GM21825 (cell line): ENCODE measurements around the gene BTG4.

Experiments used
- ATAC-seq: cut with Tn5 transposase; IDR thresholded peaks from one replicate; pipeline ENCODE4 v1.9.1; 2021; ENCODE audit warnings: mild to moderate bottlenecking, moderate library complexity; ENCODE audit not compliant: unreplicated experiment

Gene BTG4

DNA sequence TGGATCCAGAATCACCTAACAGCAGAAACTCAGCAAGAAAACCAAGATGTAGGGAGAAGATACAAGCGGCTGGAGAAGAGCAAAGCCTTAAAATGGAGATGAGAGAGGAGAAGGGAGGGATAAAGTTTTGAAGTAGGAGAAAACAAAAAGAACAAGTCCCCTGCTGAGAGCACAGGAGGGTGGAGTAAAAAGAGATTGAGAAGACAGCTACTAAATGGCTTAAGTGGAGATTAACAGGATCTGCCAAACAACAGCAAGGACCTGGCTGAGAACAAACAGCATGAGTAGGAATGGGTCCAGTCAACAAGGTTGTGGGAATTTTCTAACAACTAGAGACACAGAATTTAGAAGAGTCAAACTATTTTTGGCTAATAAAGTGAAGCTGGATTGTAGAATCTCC lies 18.1 kb downstream of the BTG4 start:
- no peak for ATAC-seq

DNA sequence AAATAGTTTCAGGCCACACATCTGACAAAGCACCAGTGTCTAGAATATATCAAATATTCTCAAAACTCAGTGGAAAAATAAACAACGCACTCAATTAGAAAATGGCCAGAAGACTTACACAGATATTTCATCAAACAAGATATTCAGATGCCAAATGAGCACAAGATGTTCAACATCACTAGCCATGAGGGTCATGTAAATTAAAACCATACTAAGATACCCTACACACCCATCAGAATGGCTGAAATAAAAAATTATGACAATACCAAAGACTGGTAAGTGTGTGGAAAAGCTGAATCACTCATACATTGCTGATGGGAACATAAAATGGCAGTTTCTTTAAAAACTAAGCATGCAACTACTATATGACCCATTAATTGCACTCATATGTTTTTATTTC lies 21.7 kb downstream of the BTG4 start:
- ATAC-seq: no peak

DNA sequence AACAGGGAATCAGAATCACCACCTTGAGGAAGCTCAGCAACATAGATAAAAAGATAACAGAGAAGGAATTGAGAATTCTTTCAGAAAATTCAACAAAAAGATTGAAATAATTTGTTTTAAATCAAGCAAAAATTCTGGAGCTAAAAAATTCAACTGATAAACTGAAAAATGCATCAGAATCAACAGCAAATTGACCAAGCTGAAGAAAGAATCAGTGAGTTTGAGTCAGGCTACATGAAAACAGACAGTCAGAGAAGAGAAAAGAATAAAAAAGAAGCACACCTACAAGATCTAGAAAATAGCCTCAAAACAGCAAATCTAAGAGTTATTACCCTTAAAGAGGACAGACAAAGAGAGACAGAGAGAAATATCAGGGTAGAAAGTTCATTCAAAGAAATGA lies 28.8 kb downstream of the BTG4 start:
- no peak for ATAC-seq

DNA sequence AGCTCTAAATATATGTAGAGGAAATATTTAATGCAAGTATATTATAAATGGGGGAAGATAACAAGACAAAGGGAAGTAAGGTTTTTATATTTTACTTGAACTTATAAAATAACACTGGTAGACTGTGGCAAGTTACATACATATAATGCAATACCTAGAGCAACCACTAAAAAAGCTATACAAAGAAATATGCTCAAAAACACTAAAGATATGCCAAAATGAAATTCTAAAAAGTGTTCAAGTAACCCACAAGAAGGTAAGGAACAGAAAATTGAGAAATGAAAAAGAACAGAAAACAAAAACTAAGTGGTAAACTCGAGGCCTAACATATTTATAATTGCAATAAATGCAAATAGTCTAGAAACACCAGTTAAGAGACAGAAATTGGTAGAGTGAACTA lies 32.5 kb downstream of the BTG4 start:
- no peak for ATAC-seq

DNA sequence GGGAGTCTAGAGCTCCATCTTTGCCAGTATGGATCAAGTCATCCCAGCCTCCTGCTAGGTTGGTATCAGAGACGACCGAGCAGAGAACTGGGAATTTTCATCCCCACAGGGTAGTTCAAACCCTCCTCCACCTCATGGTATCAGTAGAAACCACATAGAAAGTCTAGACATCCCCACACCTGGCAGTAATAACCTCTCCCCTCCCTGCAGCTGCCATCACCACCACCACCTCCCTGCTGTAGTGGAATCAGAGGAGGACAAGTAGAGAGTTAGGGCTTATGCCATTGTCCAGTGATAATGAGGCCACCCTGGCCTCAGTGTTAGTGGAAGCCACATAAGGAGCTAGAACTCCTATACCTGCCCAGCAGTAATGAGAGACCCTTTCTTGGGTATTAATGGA lies 34.3 kb downstream of the BTG4 start:
- no peak for ATAC-seq

DNA sequence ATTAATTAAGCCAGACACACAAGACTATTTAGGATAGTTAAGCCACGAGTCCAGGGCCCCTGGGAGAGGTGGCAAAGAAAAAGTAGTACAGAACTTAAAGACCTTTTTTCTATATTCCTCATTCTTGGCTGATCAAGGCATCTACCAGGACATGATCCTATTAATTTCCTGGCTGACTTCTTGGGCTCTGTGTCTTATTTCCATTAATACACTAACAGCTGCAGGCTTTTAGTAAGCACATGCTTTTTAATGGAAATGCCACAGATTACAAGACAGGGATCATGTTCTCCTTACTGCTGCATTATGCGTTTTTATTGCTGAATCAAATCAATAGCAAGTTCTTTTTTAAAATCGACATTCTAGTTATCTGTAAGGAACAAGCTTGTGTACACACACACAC lies 35.2 kb downstream of the BTG4 start:
- ATAC-seq: no peak

DNA sequence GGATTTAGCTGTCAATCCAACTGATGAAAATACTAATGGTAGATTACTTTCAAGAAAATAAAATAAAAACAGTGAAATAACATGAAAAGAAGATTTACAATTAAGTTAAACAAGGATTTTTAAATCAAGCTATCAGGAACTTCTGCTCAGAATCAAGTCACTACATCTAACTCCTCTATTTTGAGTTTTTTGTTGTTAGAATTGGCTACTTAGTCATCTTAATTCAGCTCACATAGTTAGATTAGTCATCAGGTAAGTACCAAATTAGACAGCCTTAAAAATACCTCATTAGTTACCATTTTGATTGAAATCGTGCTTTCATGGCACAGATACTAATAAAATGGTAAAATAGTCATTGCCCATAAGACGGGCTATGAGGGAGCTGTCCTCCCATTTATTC lies 35.8 kb downstream of the BTG4 start:
- no peak for ATAC-seq

DNA sequence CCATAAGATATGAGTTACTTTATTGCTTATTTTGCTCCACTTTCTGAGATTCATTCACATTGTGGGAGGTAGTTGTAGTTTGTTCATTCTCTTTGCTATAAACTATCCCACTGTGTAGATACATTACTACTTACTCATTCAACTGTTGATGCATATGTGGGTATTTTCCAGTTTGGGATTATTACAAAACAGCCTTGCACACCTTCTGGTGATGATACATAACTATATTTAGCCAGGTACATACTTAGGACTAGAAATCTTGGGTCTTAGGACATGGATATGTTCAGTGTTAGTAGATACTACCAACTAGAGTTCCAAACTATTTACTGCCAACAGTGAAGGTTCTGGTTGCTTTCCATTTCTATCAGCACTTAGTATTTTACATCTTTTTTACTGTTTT lies 37.8 kb downstream of the BTG4 start:
- ATAC-seq: no peak

DNA sequence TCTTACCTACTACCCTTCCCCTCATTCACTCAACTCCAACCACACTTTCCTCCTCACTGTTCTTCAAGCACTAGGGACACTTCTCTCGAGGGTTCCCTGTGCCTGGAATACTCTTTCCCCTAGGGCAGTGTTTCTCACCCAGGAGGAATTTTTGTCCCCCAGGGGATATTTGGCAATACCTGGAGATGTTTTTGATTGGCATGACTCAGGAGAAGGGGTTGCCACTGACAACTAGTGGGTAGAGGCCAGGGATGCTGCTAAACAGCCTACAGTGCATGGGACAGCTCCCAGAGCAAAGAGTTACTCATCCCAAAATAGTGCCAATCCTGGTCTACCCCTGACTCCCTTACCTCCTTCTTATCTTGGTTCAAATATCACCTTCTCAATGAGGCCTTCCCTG lies 40.0 kb downstream of the BTG4 start:
- no peak for ATAC-seq

DNA sequence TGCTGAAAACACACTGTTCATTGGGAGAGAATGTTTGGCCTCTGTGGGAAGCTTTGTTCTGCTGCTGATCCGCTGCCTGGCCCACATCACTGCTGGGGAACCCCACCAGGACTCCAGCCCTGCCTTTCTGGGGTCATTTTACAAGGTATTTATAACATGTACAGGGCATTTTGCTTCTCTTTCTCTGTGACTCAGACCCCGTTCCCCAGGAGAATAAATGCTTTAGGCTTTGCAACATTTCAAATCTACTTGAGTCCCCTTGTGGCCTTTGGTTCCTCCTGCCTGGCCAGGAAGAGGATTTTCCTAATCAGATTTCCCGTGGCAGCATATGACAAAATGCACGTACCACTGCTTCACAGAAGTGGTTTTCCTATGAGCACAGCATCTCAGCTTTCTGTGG lies 43.0 kb downstream of the BTG4 start:
- no peak for ATAC-seq

DNA sequence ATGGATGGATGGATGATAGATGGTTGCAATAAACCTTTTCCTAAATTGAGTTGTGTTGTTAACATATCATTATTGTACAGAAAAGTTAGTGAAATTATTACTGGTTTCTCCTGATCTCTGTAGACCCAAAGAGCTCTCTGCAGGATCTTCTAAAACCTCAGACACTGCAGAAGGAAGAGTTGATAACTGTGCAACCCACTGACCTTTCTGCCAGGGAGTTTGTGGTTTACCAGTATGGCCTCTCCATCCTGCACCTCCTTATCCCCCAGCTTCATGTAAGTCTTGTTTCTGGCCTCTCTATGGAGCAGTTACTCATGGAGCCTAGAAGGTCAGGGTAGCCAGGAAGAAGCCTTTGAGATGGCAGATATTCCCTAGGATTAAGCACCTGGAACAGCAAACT lies 45.6 kb downstream of the BTG4 start:
- ATAC-seq: no peak

DNA sequence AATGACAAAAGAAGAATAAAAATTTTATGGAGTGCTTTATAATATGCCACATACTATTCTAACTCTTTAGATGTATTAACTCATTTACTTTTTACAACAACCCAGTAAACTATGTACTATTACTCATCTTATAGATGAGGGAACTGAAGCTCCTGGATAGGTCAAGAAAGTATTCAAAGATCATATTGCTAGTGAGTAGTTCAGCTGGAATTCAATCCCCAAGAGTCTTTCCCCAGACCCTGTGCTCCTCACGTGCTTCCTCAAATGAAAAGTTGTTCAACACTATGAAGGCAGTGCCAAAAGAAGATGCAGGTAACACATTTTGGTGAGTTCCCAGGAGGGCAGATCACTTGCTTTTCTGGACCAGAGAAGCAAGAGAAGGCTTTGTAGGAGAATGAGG lies 46.8 kb downstream of the BTG4 start:
- no peak for ATAC-seq

DNA sequence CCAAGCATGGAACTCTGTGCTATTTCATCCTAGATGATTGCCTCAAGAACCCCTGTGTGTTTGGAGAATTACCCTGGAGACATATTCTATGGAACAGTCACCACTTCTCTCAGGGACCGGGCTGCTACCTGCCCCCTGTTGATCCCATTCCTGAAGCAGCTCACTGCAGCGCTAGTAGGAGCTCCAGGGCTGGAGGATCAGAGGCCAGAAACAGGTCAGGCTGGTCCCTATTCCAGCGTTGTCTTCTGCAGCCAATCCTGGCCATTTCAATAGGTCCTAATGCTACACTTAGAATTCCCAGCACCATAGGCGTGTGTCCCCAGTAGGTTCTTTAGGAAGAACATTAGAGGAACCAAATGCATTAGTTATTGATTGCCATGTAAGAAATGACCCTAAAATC lies 48.9 kb downstream of the BTG4 start:
- no peak for ATAC-seq

DNA sequence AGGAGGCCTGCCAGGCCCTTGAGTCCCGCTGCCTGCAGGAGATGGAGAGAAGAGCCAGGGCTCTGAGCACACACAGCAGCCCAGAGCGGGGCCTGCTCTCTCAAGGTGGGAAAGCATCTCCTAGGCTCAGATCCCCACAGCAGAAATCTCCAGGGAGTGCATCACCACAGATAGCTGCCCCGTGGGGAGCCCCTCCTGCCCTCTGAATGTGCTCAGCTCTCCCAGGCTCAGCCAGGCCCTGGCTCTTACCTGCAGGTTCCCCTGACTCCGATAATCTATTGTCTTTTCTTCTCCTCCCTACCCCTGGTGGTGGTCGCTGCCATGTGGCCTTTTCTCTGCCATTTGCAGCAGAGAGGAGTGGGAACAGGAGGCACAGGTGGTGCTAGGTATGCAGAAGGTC lies 49.9 kb downstream of the BTG4 start:
- no peak for ATAC-seq

DNA sequence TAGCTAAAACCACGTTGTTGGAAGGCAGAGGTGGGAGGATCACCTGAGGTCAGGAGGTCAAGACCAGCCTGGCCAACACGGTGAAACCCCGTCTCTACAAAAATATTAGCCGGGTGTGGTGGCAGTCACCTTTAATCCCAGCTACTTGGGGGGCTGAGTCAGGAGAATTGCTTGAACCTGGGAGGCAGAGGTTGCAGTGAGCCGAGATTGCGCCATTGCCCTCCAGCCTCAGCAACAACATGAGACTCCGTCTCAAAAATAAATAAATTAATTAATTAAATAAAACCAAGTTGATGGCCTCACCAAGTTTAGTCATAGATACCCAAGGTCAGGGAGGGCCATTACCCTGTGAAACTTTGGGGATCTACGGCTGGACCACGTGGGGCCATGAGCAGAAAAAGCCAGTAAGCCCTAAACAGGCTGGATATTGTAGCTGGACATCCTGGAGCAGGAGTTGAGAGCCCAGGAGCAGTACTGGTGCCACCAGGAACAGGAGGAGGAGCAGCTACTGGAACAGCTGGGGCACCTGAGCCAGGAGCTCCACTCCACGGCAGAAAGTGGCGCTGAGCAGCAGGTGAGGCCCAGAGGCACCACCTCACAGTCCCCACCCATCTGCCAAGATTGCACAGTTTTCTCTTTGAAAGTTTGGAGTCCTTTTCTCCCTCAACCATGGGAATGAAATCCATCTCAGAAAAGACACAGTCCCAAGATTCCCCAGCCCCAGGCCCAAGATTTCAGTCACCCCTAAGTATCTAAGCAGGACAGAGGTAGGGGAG lies 50.5 kb downstream of the BTG4 start:
- ATAC-seq: no peak

DNA sequence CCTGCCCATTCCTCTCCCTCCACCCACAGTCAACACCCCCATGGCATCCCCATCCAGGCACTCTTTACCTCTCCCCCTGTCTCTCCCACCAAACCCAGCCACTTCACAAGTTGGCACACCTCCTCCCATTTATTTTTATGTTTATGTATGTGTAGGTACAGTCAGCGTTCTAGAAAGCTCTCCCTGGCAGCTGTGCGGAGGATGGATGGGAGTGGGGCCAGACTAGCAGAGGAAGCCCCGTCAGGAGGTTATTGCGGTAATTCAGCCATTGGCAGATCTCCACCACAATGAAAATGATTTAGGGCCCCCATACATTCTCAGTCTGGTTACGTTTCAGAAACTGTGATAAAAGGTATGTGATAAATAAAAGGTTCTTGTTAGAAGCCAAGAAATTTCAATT lies 51.3 kb downstream of the BTG4 start:
- no peak for ATAC-seq

DNA sequence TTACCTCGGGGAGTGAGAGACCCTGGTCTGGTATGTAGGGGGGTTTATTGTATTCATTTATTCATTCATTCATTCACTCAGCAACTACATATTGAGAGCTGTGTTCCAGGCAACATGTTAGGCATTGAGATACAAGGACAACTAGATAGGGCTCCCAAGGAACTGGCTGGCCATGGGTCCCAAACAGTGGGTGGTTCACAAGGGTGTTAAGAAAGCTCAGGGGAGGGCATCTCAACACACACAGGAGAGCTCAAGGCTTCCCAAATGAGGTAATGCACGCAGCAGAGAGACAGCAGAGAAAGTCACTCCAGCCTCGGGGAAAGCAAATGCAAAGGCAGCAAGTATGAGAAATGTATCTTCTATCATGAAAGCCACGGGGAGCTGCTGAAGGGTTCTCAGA lies 51.8 kb downstream of the BTG4 start:
- ATAC-seq: no peak

DNA sequence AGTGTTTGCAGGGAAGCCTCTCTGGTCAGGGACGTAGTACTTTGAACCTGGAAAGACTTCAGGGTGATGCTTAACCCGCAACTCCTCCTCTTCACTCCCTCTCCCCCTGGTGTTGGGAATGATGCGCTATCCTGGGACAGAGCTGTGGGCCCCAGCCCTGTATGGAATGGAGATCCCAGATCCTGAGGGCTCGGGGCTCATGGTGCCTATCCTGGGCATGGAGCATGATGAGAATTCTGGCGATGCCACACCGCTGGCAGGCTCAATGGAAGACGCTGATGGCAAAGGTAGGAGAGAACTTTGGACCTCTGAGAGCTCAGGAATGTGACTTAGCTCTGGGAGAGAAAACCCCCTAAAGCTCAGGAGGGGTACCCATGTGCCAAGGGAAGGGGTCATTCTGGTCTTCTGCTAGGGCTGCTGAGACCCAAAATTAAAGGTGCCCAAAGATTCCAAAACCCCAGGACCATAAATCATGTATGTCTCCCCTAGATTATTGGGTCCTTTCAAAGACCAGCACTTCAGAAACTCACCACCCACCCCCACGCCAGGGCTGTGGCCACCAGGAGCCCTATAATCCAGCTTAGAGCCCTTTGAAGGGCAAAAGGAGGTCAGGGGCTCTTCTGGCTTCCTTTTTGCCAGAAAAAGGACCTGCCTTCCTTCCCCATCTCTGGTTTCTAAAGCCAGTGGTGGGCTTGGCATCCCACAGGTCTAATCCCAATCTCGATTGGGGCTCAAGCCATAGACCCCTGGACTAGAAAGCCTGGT lies 52.5 kb downstream of the BTG4 start:
- no peak for ATAC-seq

DNA sequence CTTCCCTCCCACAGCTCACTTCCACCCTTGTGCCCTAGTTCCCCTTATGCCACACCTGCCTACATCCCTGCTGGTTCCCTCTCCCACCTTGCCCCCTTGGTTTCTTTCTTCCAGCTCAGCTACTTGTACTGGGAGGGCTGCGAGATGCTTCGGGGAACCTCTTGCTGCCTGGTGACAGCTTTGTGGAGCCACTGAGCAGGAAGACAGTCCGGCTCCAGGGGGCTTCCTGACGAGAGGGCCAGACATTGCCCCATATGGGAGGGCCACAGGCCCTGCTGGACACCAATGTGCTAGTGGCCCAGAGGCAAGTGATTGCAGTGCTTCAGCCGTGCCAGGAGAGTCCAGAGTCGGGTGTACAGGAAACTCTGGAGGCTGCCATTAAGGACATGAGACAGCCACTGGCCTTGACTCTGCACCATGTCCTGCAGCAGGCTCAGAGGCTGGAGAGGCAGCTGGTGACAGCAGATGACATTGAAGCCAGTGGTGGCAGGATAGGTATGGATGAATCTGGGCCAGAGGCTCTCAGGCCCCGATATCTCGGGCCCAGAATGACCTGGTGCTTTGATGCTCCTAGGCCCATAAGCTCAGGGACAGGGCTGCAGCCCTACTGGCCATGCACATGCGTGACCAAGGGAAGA lies 54.3 kb downstream of the BTG4 start:
- ATAC-seq: no peak

DNA sequence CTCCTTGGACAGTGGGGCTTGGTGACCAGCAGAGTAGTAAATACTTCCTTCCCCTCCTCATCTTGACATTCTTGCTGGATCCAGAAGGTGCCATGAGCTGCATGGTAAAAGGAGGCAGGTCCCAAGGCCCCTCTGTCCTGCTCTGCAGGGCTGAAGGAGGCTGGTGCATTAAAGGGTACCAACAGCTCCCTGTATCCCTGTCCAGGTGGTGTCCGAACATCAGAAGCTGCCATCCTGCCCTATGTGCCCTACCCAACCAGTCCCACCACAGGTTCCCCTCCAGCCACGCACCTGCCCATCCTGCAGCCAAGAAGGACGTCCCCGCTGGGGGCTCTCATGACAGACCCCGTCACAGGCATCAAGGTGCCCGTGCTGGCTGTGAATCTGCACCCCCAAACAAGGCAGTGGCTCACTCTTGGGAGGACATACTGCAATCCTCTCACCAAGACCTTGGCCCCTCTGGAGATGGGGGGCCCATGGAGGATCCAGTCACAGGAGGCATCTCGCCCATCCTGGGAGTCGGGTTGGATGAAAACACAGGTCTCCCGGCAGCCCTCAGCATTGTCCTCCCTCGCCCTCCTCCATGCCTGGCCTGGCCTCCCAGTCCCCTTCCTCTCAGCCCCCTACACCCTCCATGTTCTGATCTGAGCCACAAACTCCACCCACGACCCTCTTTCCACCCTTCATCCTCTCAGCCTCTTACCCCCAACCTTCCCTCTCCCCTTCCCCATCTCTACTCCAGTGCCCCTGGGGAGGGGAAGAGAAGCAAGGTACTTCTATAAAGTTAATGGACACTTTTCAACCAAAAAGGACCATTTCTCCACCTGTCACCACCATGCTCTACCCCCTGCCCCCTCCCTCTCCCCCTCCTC lies 55.1 kb downstream of the BTG4 start:
- ATAC-seq: no peak
